HuH-7 (cell line): ENCODE results near the gene RABL2A.
"Not testable (repeated sequence)": the region's sequence is repeated elsewhere in the genome, so short reads cannot be mapped to it uniquely, and the experiment has no call there.

ENCODE experiments used
- DNase-seq: peaks from one replicate; pipeline ENCODE4 v3.0.0; 2011; ENCODE audit warnings: low spot score

The RABL2A gene

DNA sequence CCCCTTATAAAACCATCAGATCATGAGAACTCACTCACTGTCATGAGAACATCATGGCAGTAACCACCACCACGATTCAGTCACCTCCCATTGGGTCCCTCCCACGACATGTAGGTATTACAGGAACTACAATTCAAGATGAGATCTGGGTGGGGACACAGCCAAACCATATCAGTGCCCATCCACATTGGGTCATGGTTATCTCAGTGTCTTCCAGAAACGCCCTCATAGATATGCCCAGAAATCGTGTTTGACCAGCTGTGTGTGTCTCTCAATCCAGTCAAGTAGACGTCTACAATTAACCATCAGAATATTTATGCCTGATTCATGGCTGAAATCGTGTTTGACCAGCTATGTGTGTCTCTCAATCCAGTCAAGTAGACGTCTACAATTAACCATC is 17.2 kb upstream of the RABL2A start:
- DNase-seq = not testable (repeated sequence)

DNA sequence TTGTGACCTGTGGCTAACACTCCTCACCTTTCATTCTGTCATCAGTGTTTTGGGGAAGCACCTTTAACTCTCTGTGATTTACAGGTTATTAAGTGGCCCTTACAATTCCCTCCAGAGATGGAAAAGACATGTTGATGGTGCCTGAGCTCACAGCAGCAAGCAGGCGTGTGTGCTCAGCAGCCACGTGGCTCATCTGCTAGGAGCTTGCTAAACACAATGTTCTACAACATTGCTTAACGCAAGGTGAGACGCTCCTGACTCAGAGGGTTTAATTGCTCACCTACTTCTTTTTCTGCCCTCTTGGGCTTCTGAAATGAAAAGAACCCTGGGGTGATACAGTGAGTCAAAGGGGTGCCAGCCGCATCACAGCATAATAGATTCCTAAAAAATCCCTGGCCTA is 6.1 kb upstream of the RABL2A start:
- DNase-seq = not testable (repeated sequence)

DNA sequence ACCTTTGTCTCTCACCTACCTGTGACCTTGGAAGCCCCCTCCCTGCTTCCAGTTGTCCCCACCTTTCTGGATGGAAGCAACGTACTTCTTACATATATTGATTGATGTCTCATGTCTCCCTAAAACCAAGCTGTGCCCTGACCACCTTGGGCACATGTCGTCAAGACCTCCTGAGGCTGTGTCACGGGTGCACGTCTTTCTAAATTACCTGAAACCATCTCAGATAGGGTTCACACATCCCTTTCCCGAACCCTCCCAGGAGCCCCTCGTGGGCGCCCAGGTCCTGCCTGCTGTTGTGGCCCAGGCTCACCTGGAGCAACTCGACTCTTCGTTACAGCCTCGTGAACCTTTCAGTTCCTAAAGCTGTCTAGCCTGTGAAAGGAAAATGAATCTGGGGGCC is 1.2 kb upstream of the RABL2A start:
- DNase-seq = not testable (repeated sequence)

GRCh38 chr2:113632849-113633345 is 5.8 kb downstream of the RABL2A start:
- not testable (repeated sequence) for DNase-seq

- DNase-seq = not testable (repeated sequence)
These were observed 8.3 kb downstream of the RABL2A start for GRCh38 chr2:113635358-113635757.

- not testable (repeated sequence) for DNase-seq
These were observed 9.2 kb downstream of the RABL2A start for GRCh38 chr2:113636226-113636625.

DNA sequence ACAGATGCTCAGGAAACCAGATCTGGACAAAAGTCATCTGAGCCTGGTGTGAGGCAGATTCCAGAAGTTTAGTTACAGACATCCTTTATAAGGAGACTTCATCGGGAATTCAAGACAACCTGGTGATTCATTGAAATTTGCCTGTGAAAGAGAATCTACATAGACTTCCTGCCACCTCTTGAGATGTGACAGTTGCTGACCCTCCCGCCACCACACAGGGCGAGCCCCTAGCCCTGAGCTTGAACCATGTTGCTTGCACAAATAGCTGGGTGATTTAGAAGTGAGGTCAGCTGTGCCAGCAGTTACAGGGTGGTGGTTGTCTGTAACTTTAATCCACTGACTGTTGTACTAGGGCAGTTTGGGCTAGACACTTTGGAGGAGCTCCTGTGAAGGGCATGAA is 11.0 kb downstream of the RABL2A start:
- DNase-seq = not testable (repeated sequence)

- not testable (repeated sequence) for DNase-seq
These were observed 19.2 kb downstream of the RABL2A start for GRCh38 chr2:113646217-113646616.

DNA sequence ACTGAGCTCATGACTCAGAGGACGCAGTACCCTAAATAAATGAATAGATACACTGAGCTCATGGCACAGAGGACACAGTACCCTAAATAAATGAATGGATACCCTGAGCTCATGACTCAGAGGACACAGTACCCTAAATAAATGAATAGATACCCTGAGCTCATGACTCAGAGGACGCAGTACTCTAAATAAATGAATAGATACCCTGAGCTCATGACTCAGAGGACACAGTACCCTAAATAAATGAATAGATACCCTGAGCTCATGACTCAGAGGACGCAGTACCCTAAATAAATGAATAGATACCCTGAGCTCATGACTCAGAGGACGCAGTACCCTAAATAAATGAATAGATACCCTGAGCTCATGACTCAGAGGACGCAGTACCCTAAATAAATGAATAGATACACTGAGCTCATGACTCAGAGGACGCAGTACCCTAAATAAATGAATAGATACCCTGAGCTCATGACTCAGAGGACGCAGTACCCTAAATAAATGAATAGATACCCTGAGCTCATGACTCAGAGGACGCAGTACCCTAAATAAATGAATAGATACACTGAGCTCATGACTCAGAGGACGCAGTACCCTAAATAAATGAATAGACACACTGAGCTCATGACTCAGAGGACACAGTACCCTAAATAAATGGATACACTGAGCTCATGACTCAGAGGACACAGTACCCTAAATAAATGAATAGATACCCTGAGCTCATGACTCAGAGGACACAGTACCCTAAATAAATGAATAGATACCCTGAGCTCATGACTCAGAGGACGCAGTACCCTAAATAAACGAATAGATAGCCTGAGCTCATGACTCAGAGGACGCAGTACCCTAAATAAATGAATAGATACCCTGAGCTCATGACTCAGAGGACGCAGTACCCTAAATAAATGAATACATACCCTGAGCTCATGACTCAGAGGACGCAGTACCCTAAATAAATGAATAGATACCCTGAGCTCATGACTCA is 24.1 kb downstream of the RABL2A start:
- DNase-seq = not testable (repeated sequence)

DNA sequence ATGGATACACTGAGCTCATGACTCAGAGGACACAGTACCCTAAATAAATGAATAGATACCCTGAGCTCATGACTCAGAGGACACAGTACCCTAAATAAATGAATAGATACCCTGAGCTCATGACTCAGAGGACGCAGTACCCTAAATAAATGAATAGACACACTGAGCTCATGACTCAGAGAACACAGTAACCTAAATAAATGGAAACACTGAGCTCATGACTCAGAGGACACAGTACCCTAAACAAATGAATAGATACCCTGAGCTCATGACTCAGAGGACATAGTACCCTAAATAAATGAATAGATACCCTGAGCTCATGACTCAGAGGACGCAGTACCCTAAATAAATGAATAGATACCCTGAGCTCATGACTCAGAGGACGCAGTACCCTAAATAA is 25.5 kb downstream of the RABL2A start:
- DNase-seq = not testable (repeated sequence)

DNA sequence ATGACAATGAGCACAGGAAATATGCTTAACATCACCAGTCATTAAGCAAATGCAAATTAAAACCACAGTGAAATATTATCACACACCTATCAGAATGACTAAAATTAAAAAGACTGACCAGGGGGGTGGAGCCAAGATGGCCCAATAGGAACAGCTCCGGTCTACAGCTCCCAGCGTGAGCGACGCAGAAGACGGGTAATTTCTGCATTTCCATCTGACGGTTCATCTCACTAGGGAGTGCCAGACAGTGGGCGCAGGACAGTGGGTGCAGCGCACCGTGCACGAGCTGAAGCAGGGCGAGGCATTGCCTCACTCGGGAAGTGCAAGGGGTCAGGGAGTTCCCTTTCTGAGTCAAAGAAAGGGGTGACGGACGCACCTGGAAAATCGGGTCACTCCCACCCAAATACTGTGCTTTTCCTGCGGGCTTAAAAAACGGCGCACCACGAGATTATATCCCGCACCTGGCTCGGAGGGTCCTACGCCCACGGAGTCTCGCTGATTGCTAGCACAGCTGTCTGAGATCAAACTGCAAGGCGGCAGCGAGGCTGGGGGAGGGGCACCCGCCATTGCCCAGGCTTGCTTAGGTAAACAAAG is 29.1 kb downstream of the RABL2A start:
- DNase-seq = not testable (repeated sequence)

GRCh38 chr2:113657735-113658134 is 30.7 kb downstream of the RABL2A start:
- DNase-seq = not testable (repeated sequence)

DNA sequence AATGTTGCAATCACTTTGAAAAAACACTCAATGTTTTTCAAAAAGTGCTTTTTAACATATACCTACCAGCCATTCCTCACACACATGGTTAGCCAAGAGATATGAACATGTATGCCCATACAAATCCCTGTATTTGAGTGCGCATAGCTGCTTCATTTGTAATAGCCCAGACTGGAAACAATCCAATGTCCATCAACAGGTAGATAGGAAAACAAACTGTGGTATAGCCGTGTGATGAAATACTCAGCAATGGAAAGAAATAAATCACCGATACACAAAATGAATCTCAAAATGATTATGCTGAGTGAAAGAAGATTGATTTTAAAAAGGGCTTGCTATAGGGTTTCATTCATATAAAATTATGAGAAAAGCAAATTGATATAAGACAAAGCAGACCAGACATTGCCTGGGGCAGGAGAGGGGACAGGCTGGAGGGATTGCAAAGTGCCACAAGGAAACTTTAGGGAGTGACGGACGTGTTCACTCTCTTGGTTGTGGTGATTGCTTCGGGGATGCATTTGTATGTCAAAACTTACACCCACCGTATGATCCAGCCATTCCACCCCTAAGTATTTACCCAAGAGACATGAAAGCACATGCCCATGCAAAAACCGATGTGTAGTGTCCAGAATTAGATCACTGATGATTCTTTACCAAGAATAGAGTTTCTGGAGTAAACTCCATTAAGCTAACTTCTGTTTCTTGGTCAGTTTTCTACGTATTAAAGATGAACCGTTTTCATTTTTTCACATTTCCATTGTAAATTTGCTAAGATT is 36.4 kb downstream of the RABL2A start:
- not testable (repeated sequence) for DNase-seq

- DNase-seq = not testable (repeated sequence)
These were observed 37.9 kb downstream of the RABL2A start for GRCh38 chr2:113664761-113665533.

DNA sequence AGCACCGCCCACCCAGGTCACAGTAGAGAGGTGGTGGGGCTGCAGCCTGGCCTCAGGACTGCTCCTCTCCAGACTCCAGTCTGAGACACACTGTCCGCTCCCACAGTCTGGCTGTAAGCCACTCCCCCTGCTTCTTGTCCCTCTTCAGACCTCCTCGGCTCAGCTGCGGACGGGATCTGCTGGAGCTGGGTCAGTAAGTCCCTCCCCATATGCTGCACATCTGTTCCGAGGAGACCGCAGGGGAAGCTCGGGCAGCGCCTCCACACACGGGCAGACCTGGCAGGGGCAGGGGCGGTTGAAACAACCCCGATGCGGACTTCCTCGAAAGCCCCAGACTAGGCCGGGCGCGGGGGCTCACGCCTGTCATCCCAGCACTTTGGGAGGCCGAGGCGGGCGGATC is 41.9 kb downstream of the RABL2A start:
- not testable (repeated sequence) for DNase-seq

DNA sequence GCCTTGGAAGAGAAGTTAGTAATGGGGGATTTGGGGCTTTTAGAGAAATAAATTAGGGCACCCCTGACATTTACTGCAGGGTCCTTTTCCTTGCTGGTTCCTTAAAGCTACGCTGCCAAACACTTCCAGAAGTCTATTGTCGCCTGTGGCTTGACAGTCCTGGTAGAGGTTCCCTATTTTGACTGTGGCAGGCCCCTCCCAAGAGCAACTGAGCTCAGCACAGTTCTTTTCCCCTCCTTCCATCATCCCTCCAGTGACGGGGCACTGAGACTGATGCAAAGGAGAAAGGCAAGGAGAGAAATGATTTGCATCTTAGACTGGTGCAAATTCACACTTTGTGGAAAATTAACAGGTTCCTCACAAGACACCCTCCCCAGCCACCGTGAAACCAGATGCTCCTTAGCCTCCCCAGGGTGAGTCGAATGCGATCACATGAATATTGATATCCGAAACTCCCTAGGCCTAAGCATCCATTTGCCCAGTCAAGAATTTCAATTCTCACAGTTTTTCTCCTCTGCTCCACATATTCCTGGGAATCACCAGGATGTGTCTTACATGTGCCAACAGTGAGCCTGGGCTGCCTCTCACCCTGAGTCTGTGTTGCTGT is 45.4 kb downstream of the RABL2A start:
- DNase-seq = no peak

- no peak for DNase-seq
These were observed 48.8 kb downstream of the RABL2A start for GRCh38 chr2:113675875-113676274.

DNA sequence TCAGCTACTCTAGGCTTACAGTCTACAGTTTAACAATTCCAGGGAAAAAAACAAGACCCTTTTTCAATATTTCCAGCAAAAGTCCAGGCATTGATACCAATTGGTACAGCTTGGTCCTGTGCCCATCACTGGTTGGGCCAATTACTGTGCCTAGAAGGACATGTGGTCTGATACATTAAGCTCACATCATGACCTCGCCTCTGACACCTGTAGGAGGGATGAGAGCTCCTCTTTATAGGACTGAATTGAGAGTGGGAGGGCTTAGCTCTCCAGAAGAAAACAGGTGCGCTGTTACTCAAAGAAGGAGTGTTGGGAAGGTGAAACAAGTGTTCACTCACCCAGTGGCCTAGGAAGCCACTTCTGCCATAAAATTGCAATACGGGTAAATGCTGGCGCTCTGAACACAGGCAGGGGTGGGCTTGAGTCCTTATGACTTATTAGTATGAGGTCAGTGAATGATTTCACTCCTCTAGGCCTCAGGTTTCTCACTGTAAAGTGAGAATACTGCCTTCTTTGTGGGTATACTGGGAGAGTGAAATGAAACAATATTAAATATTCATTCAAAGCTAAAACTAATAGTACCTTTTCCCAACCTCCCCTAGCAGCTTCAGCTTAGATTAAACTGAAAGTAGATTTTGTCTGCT is 49.7 kb downstream of the RABL2A start:
- no peak for DNase-seq

DNA sequence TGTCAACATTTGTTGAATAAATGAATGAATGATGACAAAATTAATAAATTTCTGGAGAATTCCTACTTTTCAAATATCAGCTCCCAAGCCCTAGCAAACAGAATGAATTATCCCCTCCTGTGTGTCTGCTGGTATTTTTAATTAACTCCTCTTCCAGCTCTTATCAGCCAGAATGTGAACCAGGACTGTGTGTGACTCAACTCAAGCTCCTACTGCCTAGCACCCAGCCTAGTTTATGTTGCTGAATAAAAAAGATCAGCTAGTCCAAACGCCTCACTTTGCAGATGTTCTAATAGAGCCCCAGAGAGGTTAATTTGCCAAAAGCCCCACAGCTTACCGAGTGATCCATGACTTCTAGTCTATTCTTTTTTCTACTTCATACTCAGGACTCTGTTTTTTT is 50.3 kb downstream of the RABL2A start:
- no peak for DNase-seq

DNA sequence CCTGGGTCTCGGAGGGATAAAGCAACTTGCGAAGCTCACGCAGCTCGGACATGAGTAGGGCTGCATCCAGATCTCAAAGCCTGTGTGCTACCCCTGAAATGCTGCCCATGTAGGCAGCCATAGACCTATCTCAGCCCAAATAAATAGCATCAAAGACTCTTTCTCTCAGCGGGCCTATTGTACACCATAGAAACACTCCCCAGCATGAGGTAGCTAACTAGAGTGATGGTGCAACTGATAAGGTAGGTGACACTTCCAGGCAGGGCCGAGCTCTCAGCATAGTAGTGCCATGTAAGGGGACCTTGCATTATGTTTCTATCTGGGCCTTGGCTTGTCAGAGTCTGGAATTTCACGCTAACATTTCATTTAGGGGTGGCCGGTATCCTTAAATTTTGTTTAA is 52.4 kb downstream of the RABL2A start:
- DNase-seq = no peak
